ENCODE results near the gene MYORG. TPM values are rescaled to one million over a fixed set of nuclear protein-coding genes. Genes with fewer than 3 reads are reported as not detected.

The MYORG gene
- total RNA-seq, 1 donor from 2014 or later = 4.7 TPM

DNA sequence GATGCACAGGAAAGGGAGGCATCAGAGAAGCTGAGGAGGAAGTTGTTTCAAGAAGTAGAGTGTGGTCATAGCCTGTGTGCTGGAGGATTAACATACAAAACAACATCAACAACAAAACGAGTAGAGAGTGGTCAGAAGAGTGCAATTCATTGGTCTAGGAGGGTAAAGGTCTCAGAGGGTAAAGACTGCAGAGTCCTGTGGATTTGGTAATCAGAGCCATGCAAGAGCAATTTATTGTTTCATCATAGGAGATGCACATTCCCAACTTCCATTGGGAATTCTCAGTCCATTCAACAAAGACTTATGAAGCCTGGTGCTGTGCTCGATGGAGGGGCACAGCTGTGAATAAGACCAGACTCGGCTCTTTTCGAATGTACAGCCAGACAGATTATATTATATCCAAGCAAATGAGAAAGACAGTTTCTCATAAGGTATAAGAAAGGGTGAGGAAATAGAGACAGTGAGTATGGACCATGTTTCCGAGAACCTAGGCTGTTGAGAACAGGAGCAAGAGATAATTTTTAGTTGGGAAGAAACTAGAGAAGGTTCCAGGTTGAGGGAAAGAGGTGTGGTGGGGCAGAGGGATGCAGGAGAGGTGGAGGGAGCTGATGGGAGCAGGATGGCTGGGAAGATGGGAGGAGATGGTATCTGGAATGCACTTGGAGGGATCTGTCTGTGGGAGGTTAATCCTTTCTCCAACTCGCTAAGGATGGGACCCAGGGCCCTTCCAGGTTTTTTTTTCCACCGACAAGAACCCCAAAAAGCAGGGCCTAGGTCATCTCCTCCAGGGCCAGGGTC lies 7.9 kb upstream of the MYORG start:
- no peak for DNase-seq

GRCh38 chr9:34383904-34384303 lies 7.2 kb upstream of the MYORG start:
- DNase-seq = no peak

GRCh38 chr9:34382879-34383278 lies 6.2 kb upstream of the MYORG start:
- no peak for DNase-seq

DNA sequence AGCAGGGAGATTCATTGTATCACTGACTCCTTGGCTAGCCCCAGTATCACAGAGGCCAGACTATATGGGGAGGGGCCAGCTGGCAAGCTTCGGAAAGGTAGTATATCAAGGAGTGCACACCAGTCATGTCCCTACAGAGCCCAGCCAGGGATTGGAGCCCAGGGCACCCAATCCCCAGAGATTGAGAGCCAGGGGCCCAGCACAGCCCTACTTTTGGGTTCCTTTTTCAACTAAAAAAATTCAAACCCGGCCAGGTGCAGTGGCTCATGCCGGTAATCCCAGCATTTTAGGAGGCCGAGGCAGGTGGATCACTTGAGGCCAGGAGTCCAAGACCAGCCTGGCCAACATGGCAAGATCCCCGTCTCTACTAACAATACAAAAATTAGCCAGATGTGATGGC lies 5.4 kb upstream of the MYORG start:
- no peak for DNase-seq

GRCh38 chr9:34381323-34381722 lies 4.6 kb upstream of the MYORG start:
- peak; percentile 41 for DNase-seq

DNA sequence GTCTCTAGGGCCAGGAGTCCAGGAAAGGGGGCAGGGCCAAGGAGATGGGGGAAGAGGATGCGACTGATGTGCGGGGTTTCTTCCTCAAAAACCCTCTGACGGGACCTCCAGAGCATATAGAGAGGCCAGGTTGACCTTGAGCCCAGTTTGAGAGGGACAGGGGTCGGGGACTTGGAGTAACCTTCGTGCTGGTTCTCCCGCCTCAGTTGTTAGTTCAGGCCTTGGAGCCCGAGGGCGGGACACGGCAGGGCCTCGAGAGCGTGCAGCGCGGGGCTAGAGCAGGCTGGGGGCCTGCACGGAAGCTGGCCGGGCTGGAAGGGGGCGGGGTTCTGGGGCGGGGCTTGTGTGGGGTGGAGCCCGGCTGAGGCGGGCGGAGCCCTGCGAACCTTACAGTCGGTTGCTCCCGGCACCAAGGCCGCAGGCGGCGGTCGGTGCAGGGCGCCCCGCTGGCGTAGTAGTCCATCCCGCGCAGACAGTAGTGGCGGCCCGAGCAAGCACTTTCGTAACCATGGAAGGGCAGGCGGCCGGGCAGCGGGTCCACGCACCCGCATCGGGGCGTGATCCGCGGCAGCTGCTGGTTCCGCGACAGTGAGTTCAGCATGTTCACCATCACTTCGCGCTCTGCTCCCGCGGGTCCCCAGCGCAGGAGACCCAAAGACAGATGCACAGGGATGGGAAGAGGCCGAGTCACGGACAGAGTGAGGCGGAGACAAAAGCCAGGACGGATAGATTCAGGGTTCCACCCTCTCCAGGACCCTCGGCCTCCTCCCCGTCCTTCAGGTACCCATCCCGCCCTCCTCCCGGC lies 4.0 kb upstream of the MYORG start:
- peak; percentile 67 for DNase-seq

DNA sequence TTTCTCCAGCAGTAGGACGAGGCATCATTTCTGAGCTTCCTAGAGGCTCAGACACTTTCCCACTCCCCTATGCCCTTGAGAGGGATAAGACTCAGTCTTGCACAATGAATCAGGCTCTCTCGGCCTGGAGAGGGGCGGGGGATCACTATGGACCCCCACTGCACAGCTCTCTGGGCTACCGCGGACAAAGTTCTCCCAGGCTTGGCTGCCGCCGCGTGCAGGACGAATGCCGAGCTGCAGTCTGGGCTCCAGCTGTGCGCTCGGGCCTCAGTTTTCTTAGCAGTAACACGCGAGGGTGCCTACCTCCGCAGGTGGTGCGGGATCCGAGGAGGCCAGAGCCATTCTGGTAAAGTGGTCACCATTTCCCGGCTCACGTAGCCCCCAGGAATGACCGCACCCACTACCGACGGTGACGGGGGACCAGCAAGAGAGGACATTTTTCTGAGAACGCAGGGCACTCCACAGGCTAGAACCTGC lies 3.4 kb upstream of the MYORG start:
- no peak for DNase-seq

DNA sequence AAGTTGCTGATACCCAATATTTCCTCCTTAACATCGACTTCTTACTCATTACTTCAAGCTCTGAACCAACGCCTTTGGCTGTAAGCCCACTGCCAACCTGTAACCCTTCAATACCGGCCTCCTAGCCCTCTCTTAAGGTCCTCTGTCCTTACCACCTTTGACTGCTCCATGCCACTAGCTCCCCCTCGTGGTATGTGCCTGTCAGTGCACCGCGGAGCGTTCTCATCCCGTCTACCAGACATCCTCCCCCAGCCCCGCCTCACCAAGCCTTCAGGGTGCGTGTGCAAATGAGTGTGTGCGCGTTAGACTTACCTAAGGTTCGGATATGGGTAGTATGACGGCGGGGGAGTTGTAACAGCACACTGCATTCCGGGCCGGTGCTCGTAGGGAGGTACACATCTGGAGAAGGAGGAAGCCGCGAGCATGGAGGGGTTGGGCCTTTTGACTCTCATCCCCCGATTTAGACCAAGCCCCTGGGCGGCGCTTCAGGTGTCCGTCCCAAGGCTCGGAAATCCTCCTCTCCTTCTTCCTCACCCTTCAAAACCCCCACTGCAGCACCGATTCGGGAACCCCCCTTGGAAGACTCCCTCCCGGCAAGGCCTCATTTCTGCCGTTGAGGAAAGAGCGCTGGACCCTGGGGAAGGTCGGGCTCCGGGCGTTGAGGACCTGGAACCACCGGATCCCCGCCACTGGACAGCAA lies 2.8 kb upstream of the MYORG start:
- DNase-seq = peak; percentile 24

DNA sequence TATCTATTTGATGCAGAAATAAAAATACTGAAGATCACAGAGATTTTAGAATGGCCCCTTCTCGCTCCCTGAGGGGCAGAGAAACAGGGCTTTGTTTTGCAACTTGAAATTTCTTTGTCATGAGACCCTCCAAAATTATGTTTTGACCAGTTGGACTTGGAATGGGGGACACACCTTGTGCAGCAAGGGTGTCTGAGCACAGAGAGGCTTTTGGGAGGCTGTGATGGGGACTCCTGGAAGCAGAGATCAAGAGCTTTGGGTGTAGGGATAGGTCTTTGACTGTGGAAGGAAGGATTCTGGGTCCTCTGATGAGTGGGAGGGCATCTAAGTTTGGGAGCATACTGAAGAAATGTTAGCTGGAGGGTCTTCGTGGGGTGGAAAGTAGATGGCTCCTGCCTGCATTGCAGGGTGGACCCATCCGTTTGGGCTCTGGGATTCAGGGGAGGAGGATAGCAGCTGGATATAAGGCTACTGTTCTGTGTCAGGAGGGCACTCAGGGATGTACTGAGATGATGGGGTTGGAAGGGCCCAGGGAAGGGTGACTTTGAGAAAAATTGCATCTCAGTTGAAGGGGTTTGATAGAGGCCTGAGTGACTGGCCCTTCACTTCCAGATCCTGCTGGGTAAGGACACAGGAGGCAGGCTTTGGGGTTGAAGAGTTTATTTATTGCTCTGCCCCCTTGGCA lies 1.8 kb upstream of the MYORG start:
- DNase-seq = no peak

GRCh38 chr9:34377404-34377746 lies 677 bp upstream of the MYORG start:
- no peak for DNase-seq

- no peak for DNase-seq
These were observed 650 bp downstream of the MYORG start for GRCh38 chr9:34375901-34376595.

DNA sequence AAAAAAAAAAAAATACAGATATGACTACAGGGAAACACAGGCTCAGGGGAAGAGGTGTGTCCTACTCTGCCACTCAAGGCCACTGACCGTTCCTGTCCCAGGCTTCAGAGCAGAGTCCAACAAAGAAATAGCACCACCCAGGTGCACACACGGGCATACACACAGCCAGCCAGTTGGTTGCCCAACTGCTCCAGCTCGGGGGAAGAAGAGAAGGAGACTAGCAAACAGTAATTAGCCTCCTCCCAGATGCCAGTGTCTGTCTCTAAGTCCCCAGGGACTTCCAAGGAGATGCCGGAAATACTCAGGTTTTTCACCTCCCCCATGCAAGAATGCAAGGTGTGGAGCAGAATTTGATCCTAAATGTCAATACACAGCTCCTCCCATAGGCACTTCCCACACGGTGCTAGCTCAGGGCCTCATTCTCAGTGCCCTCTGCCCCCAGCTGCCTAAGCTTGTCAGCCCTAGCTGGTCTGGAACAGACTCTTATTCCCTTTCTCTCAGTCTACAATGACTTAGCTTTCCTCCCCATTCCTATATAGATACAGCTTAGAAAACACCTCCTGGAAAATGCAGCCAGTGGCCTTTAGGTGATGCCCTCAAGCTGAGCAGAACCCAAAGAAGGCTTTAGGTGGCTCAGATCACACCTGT lies 1.7 kb downstream of the MYORG start:
- DNase-seq = no peak

DNA sequence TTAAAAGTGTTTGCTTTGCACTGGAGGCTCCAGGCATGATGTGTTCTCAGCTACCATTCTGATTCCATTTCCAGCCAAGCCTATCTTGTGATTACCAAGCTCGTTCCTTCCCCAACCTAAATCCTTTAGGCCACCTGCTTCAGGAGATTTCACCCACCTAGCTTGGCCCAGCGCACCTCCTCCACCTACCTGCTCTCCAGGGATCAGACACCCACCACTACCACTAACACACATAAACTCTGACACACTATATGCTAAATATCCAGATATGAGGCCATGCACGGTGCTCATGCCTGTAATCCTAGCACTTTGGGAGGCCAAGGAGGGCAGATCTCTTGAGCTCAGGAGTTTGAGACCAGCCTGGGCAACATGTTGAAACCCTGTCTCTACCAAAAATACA lies 2.4 kb downstream of the MYORG start:
- DNase-seq = no peak

DNA sequence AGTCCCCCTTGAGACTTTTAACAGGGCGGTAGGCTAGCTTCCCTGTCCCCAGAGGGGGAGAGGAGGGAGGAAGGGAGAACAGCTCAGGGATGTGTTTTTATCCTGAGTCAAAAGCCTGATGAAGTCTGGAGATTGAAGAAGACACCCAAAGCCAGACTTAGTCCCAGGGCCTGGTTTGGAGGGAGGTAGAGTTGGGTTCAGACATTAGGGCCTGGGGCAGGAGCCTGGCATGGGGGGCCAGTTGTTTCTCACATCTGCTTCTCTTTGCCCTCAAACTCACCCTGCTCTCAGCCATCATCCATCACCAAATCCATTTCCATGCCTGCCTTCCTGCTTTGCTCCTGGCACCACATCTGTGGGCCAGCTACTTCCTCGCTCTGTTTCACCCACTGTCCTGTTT lies 2.9 kb downstream of the MYORG start:
- DNase-seq = no peak

- no peak for DNase-seq
These were observed 4.2 kb downstream of the MYORG start for GRCh38 chr9:34372467-34373011.

DNA sequence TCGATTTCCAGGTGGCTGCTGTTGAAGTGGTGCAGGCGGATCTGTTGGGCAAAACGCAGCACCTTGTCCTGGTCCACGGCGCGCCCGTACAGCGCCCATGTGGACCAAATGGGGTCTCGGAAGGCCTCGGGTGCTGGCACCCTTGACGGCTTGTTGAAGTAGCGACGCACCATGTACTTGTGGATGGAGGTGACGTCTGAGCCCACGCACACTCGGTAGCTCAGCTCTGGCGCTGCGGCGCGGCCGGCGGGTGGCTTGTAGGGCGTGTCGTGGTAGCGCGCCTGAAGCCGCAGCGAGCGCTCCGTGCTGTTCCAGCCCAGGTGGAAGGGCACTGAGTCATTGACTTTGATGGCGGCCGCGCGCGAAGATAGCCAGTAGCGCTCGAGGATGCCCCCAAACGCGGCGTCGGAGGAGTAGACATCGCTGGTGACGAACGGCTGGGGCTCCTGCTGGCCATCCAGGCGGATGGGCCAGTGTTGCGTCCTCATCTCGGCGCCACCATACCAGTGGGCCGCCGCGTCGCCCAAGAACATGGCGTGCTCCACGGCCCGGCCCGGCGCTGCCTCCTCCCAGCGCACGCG lies 4.7 kb downstream of the MYORG start:
- DNase-seq = no peak

- no peak for DNase-seq
These were observed 5.5 kb downstream of the MYORG start for GRCh38 chr9:34370970-34371880.

DNA sequence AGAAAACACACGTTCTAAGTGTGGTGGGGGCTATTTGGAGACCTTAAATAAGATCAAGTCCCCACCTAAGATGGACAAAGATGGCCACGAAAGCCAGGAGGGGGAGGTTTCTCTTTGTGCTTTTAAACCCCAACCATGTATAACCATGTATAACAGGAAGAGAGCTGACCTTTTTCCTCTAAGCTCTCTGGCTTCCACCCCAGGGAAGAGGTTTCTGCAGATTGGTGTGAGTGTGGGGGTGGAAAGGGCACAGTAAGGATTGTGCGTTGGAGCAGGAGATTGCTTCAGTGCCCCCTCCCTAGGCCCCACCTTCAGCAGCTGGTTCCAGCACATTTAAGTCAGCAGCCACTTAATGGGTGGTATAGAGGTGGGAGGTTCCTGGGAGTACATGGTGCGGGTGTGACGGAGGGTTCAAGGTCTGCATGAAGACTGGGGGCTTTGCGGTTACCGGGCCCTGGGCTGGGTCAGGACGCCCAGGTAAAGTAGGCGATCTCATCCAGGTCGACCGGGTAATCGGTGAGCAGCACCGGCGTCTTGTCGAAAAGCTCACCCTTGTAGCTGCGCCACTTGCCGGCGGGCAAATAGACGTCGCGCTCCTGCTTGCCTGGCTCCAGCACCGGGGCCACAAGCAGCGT lies 6.2 kb downstream of the MYORG start:
- DNase-seq = no peak

DNA sequence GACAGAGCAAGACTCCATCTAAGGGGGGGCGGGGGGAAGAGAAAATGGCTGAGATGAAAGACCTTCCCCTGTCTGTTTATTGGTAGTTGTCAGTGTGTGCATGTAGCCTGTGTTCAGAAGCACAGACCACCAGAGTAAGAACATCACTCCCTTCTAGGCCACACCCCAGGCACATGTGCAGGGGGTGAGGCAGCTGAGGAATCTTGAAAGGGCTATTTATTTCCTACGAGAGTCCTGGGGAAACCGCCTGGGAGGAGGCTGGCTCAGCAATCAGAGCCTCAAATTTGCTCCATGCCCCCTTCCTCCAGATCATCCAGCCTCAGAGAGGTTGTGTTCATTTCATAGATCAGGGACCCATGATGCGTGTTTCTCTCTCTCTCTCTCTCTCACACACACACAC lies 7.1 kb downstream of the MYORG start:
- DNase-seq = no peak

Data from occipital lobe (tissue), 2 donors.